GM21786 (cell line): ENCODE measurements around the gene ZNF25.
"Not testable (repeated sequence)": the region's sequence is repeated elsewhere in the genome, so short reads cannot be mapped to it uniquely, and the experiment has no call there.

Experiments
- ATAC-seq: cut with Tn5 transposase; IDR thresholded peaks from one replicate; pipeline ENCODE4 v1.9.1; 2021; ENCODE audit not compliant: unreplicated experiment

ZNF25 gene

DNA sequence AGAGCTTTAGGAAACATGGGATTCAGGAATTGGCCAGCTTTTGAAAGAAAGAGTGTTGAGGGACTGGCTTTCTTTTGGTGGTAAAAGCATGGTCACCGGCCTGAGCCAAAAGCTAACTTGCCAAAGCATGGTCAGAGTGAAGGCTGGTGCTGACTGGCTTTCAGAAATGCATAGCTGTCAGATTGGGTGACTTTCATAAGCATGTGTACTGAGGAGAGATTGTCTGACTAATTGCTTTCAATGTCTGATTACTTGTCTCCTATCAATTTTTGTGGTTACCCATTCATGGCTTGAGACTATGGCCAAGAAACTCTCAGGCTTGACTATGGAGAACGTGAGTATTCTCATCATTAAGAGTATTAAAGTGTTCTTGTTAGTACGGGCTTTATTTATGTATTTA lies 28.2 kb downstream of the ZNF25 start:
- no peak for ATAC-seq

DNA sequence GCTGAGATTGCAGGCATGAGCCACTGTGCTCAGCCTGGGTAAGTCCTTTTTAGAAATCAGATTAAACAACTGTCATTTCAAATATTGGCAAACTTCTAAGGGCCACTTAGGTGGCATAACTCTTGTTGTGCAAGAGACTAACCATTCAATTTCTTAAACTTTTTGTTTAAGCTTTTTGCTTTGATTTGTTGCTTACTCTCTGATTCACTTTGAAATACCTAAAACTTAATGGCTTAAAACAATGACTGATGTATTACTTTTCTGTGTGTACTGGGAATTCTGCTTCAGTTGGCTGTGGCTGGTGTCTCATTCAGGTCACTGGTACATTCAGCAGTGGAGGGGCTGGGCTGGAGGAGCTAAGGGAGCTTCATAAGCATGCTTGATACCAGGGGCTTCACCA lies 28.9 kb downstream of the ZNF25 start:
- ATAC-seq: no peak

DNA sequence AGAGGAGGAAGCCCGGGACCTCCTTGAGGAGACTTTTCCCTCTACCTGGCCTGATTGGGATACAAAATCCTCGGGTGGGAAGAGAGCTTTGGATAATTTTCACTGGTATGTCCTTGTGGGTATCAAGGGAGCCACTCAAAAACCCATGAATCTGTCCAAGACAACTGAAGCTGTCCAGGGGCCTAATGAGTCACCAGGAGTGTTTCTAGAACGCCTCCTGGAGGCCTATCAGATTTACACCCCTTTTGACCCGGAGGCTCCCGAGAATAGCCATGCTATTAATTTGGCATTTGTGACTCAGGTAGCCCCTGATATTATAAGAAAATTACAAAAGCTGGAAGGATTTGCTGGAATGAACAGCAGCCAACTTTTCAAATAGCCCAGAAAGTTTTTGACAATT lies 38.6 kb downstream of the ZNF25 start:
- ATAC-seq: no peak

DNA sequence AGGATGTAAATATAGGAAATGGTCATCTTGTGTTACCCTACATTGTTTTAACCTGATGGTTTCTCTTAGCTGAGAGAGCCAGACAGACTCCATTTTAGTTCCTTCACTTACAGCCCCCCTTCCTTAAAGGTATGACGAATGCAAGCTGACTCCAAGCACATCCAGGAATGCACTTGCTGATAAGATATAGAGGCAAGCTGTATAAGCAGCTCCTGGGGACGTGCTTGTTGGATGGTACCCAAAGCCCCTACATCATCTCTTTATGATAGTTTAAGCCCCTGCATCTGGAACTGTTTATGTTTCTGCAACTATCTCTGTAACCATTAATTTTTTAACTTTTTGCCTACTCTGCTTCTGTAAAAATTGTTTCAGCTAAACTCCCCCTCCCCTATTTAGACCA lies 41.7 kb downstream of the ZNF25 start:
- no peak for ATAC-seq

DNA sequence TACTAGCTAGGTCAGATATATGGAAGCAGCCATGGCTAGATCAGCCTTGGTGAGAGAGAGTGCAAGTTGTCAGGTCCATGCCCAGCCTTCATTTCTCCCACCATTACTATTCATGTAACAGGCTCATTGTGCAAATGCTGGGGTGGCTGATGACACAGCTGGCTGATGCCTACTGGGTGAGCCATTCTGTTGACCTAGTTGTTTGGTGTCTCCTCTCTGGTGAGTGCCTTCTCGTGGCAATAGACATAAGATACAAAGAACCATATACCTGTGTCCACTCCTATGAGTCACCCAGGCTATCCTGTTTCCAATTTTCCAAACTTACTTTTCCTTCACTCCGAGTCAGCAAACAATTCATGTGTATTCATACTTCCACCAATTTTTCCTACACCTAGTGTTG lies 46.0 kb downstream of the ZNF25 start:
- ATAC-seq: no peak

DNA sequence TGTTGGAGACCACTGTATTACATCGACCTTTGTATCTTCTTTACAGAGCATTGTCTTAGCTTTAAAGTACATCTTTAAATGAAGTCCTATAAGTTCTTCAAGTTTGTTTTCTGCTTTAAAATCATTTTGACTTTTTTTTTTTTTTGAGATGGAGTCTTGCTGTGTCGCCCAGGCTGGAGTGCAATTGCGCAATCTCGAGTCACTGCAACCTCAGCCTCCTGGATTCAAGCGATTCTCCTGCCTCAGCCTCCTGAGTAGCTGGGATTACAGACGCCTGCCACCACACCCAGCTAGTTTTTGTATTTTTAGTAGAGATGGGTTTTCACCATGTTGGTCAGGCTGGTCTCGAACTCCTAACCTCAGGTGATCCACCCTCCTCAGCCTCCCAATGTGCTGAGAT lies 68.3 kb downstream of the ZNF25 start:
- ATAC-seq: not testable (repeated sequence)

DNA sequence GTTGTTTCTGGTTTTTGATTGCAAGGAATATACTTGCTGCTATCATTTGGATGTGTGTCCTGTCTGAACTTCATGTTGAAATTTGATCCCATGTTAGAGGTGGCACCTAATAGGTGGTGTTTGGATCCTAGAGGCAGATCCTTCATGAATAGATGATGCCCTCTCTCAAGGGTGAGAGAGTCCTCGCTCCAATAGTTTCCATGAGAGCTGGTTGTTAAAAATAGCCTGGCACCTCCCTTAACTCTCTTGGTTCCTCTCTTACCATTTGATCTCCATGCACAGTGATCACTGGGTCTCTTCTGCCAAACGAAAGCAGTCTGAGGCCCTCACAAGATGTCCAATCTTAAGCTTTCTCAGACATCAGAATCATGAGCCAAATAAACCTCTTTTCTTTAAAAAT lies 70.1 kb downstream of the ZNF25 start:
- no peak for ATAC-seq
